Psoas muscle (tissue), 8 donors: ENCODE results near the gene THBD. TPM values are rescaled to one million over a fixed set of nuclear protein-coding genes. Genes with fewer than 3 reads are reported as not detected.
A peak's percentile ranks its signal among the peaks of the same experiment; 100 is the strongest.

Experiments used
- ATAC-seq, 4 donors: fragments of 200-7000 bp; cut with Tn5 transposase; one replicate each; pipeline ENCODE4 v1.9.1; 2020; ENCODE audit warnings: moderate library complexity in 3 of 4, mild to moderate bottlenecking in 2 of 4
- DNase-seq, 2 donors: peaks; one replicate each; pipeline ENCODE4 v3.0.0-alpha.2; 2020
- H3K27ac ChIP-seq: fragments of 200-600 bp; one replicate; pipeline ENCODE4 v1.8.0; 2022
- H3K27me3 ChIP-seq, 3 donors: fragments of 200-600 bp in 1 of 3; one replicate each; pipeline versions ENCODE4 v1.6.1 to v1.8.0; 2013 to 2022; ENCODE audit warnings: low read length in 2 of 3, mild to moderate bottlenecking in 2 of 3, moderate library complexity in 1 of 3; ENCODE audit not compliant: insufficient read depth in 3 of 3
- H3K36me3 ChIP-seq, 2 donors: fragments of 200-600 bp in 1 of 2; one replicate each; pipeline versions ENCODE4 v1.6.1 to v1.8.0; 2013 to 2022; ENCODE audit warnings: low read depth in 1 of 2, mild to moderate bottlenecking in 1 of 2, moderate library complexity in 1 of 2; ENCODE audit not compliant: insufficient read depth in 1 of 2
- H3K4me1 ChIP-seq: fragments of 200-600 bp; one replicate; pipeline ENCODE4 v1.8.0; 2022
- H3K4me3 ChIP-seq: fragments of 200-600 bp; one replicate; pipeline ENCODE4 v1.8.0; 2022; ENCODE audit warnings: mild to moderate bottlenecking
- H3K9me3 ChIP-seq: fragments of 200-600 bp; one replicate; pipeline ENCODE4 v1.8.0; 2022
- WGBS, 3 donors: extraction: QIAGEN DNeasy Blood & Tissue Kit; methylation state at CpG; one replicate each; pipeline versions ENCODE4 v1.1.6 to v1.1.7; 2013; 5-methylcytosine and 5-hydroxymethylcytosine counted together
- intact Hi-C, 2 donors: fragments of 100-400 bp; cut with DNase I; formaldehyde crosslinking; loops; one replicate each; pipeline versions ENCODE4 v1.11.0 to v1.14.2; 2022
- polyA plus RNA-seq, 3 donors: library from polyadenylated mRNA; stranded (reverse); fragments of 200-250 nt; gene quantifications; one replicate each; pipeline ENCODE4 v1.2.3, GENCODE V29; 2013
- total RNA-seq, 4 donors: library from RNA; stranded (reverse); fragmentation: NEBNext Ultra II Directional in 2 of 4; extraction: Animal tissue kit (Norgen Biotek cat#: 25700) in 2 of 4; gene quantifications; one replicate each; pipeline versions ENCODE4 v1.2.1 to v1.2.4, GENCODE V29; 2021 to 2023
- TF ChIP-seq, protein P1 (sequence below): fragments of 200-600 bp; IDR thresholded peaks from one replicate; pipeline ENCODE4 v1.8.0; 2022; ENCODE audit warnings: antibody characterized with exemption
- donor health status: healthy with polysubstance abuse.
- donor health status: DM: no; HTN: no; CAD: no; lungs with moderate emphysema.
- donor health status: Bipolar disorder and iron deficiency.
- donor health status: healthy.
- donor health status: DM: yes; HTN: yes; CAD: no.
- donor health status: DM: no; HTN: no; CAD: no.
- donor health status: DM: no; HTN: no; CAD: no.
- donor health status: DM: yes; HTN: yes; CAD: no.

Gene THBD
- total and polyA plus RNA-seq, 7 donors: 6.5 to 604 (median 50.0) TPM

DNA sequence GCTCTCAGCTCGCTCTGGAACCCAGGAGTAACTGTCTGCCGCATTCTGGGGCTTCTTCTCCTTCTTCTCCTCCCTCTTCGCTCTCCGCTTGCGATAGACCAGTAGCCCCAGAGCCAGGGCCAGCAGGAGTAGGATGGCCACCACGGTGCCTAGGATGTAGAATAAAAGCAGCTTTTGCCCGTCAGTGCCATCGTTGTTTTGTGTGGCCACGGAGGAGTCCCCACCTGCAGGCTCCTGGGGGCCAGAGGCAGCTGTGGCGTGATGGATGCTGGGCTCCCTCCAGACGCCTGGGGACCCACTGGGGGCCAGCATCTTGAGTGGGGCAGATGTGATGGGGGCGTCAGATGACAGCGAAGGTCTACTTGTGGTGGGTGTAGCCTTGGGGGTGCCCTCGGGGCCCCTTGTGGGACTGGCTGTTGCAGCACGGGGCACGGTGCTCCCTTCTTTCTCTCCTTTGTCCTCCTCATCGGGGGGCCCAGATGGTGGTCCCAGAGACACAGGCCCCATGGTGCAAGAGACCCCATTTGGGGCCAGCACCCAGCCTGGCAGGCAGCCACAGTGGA lies 34.9 kb upstream of the THBD start:
- H3K4me1 ChIP-seq: no peaks in the 10 kb centered on the region
- no peak for ATAC-seq
- intact Hi-C loops: no loop called here
- H3K9me3 ChIP-seq: no peaks in the 10 kb centered on the region
- DNase-seq: no peak
- peak overlapping the region; percentile 82 for H3K27ac ChIP-seq
- H3K36me3 ChIP-seq: no peaks in the 10 kb centered on the region
- H3K4me3 ChIP-seq: peak overlapping the region; percentile 67
- no peaks in the 10 kb centered on the region for H3K27me3 ChIP-seq
- 76 to 86% (median 83%) methylated on average over 15 to 17 of the region's 17 CpGs for WGBS, 3 donors
- TF ChIP-seq, protein P1, sequence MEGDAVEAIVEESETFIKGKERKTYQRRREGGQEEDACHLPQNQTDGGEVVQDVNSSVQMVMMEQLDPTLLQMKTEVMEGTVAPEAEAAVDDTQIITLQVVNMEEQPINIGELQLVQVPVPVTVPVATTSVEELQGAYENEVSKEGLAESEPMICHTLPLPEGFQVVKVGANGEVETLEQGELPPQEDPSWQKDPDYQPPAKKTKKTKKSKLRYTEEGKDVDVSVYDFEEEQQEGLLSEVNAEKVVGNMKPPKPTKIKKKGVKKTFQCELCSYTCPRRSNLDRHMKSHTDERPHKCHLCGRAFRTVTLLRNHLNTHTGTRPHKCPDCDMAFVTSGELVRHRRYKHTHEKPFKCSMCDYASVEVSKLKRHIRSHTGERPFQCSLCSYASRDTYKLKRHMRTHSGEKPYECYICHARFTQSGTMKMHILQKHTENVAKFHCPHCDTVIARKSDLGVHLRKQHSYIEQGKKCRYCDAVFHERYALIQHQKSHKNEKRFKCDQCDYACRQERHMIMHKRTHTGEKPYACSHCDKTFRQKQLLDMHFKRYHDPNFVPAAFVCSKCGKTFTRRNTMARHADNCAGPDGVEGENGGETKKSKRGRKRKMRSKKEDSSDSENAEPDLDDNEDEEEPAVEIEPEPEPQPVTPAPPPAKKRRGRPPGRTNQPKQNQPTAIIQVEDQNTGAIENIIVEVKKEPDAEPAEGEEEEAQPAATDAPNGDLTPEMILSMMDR: no peak

DNA sequence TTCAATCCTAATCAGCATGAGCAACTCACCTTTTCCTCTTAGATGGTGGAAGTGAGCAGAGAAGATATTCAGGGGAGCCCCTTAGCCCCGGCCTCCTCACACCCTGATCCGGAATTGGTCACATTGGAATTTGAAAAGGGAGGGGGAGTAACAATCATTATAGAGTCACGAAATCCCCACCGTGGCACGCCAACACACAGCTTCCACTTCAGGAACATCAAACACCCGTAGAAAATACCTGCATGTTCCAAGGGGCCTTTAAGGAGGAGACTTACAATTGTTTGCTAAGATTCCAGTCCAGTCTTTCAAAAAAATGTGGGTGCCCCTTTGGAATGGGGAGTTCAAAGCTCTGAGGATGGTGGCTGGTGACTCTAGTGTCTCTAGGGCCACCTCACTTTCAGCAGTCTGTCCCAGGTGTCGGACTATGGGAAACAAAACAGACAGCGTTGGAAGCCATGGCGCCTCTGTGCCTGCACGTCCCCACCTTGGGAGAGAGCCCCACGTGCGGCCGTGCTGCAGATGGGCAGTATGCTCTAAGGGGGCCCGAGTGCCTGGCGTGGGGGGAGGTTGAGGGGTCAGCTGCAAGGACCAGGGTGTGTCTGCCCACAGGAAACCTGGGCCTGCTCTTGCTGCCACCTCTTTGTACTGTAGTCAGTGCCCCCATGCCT lies 34.2 kb upstream of the THBD start:
- intact Hi-C loops: no loop called here
- WGBS, 3 donors: 72 to 79% (median 78%) methylated on average over 15 of the region's 15 CpGs
- Histone ChIP-seq H3K4me3 (peak overlapping the region; percentile 67), H3K27me3 (no peaks in the 10 kb centered on the region), H3K36me3 (no peaks in the 10 kb centered on the region), H3K9me3 (no peaks in the 10 kb centered on the region), H3K4me1 (no peaks in the 10 kb centered on the region), H3K27ac (peak overlapping the region; percentile 82)
- DNase-seq (no peak), ATAC-seq (no peak)
- TF ChIP-seq, protein P1: no peak

DNA sequence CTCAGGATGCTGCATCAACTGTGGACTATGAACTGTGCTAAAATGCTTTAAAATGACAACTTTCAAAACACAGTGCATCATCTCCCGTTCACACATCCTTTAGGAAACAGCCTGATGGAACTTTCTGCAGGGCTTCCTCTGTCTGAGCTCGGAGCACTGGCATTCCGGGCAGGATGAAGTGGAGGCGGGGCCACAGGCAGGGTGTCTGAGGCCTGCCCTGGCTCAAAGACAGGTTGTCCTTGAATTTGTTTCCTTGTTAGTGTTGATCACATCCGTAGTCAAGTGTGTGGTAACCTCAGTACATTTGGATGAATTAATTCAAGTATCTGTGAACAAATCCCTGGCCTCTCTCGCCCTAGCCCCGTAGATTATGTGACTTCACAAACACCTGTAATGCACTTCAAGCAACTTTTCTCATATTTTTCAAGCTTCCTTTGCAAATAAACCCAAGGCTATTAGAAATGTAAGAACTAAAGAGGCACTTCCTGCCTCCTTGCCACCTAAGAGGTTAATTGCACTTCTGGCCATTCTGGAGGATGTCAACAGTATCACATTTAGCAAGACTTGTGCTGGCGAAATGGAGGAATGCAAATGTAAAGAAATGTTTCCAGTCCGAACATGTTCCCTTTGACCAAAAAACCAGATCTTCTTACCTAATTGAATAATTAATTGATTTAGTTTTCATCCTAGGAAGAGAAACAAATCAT lies 33.5 kb upstream of the THBD start:
- peak overlapping the region; percentile 67 for H3K4me3 ChIP-seq
- no peaks in the 10 kb centered on the region for H3K9me3 ChIP-seq
- peak overlapping the region; percentile 82 for H3K27ac ChIP-seq
- H3K27me3 ChIP-seq: no peaks in the 10 kb centered on the region
- H3K4me1 ChIP-seq: no peaks in the 10 kb centered on the region
- DNase-seq (no peak), ATAC-seq (peak in 1 of 4 donors; percentile 26)
- intact Hi-C loops: no loop called here
- no peaks in the 10 kb centered on the region for H3K36me3 ChIP-seq
- TF ChIP-seq, protein P1: no peak
- WGBS, 3 donors: 60 to 72% (median 64%) methylated on average over 9 of the region's 9 CpGs

DNA sequence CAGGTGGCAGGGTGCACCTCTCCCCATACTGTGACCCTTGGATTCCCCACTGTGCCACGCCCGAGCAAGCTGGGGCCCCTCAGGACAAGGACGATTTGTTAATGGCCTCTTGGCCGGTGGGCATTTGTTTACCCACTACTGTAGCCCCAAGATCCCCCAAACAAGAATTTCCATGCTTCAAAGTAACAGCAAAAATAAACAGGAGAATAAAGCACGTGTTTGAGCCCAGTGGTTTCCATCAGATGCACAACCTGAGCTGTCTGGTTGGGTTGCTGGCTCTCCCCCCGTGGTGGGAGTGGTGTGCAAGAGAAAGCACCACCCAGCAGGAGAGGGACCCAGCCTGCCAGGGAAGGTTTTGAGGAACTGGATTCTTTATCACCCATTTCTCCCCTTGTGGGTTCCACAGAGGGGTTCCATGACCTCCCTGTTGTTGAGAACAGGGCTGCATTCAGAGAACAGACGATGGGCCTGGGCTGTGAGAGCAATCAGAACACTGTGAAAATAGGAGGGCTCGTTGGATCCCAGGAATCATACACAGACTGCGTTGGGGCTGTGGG lies 31.9 kb upstream of the THBD start:
- intact Hi-C loops: no loop called here
- Histone ChIP-seq H3K9me3 (no peaks in the 10 kb centered on the region), H3K4me3 (peak overlapping the region; percentile 67), H3K4me1 (no peaks in the 10 kb centered on the region), H3K27ac (no peak overlapping the region), H3K27me3 (no peaks in the 10 kb centered on the region), H3K36me3 (no peaks in the 10 kb centered on the region)
- ATAC-seq (no peak), DNase-seq (no peak)
- TF ChIP-seq, protein P1: no peak
- 72 to 84% (median 81%) methylated on average over 9 of the region's 9 CpGs for WGBS, 3 donors
